ENCODE data around the gene CAMTA2. TPM values are rescaled to one million over a fixed set of nuclear protein-coding genes. Genes with fewer than 3 reads are reported as not detected.

The CAMTA2 gene
- polyA plus RNA-seq, 1 donor (not counting 4 experiments of a cell fraction or from before 2014, with no cell fraction given): 8.5 TPM

- Histone ChIP-seq H3K4me3 (ENCODE audit: control insufficient read depth in 2 of 3, extremely low read depth in 1 of 3, insufficient read depth in 2 of 3, low read depth in 1 of 3, low read length in 3 of 3) (peak overlapping the region; percentile 91 to 93 (median 91)), H3K27me3 (ENCODE audit: control insufficient read depth, extremely low read depth, insufficient read depth, low read length) (no peaks in the 10 kb centered on the region), H2AFZ (ENCODE audit: control insufficient read depth, low read length) (no peak overlapping the region), H3K27ac (ENCODE audit: control insufficient read depth, insufficient read depth, low read length) (peak overlapping the region; percentile 98), H3K9ac (ENCODE audit: control insufficient read depth, extremely low read depth, insufficient read depth, low read length) (peak overlapping the region; percentile 97), H3K36me3 (ENCODE audit: control insufficient read depth in 2 of 2, extremely low read depth in 1 of 2, insufficient read depth in 2 of 2, low read length in 2 of 2) (peaks cover 20 to 23% of the 10 kb centered on the region in 2 experiments), H3K9me1 (ENCODE audit: control insufficient read depth, extremely low read depth, insufficient read depth, low read length) (no peaks in the 10 kb centered on the region), H3K9me3 (ENCODE audit: control insufficient read depth, low read depth, low read length) (no peaks in the 10 kb centered on the region), H3K79me2 (ENCODE audit: control insufficient read depth, insufficient read depth, low read length) (peaks cover 47% of the 10 kb centered on the region), H3K4me2 (ENCODE audit: control insufficient read depth, extremely low read depth, insufficient read depth, low read depth, low read length) (peak overlapping the region; percentile 79), H4K20me1 (ENCODE audit: control insufficient read depth, extremely low read depth, insufficient read depth, low read length) (no peaks in the 10 kb centered on the region), H3K4me1 (ENCODE audit: control insufficient read depth, extremely low read depth, insufficient read depth, low read length) (peaks cover 28% of the 10 kb centered on the region)
- DNase-seq (ENCODE audit: low read depth, low spot score): no peak
- no peak for FAIRE-seq
- dilution Hi-C loops (cut with MboI; ENCODE audit: extremely low pct_ligation_motif_present, low sequenced_read_pairs): no loop called here
- no peak for TF ChIP-seq EZH2 (IDR thresholded peaks at IDR 0.05; ENCODE audit: low read length)
- TF ChIP-seq CTCF (optimal IDR thresholded peaks at IDR 0.05 in 1 of 3, IDR thresholded peaks at IDR 0.05 in 1 of 3, conservative IDR thresholded peaks at IDR 0.05 in 1 of 3; ENCODE audit: extremely low read depth in 1 of 3, insufficient read depth in 2 of 3, low read length in 3 of 3): no peak
Measured at GRCh38 chr17:4938688-4939545, 48.6 kb downstream of the CAMTA2 start.

- Histone ChIP-seq H3K9me1 (ENCODE audit: control insufficient read depth, extremely low read depth, insufficient read depth, low read length) (no peaks in the 10 kb centered on the region), H3K27me3 (ENCODE audit: control insufficient read depth, extremely low read depth, insufficient read depth, low read length) (no peaks in the 10 kb centered on the region), H3K4me3 (ENCODE audit: control insufficient read depth in 2 of 3, extremely low read depth in 1 of 3, insufficient read depth in 2 of 3, low read depth in 1 of 3, low read length in 3 of 3) (no peak overlapping the region), H3K9me3 (ENCODE audit: control insufficient read depth, low read depth, low read length) (no peaks in the 10 kb centered on the region), H3K79me2 (ENCODE audit: control insufficient read depth, insufficient read depth, low read length) (peaks cover 45% of the 10 kb centered on the region), H3K4me1 (ENCODE audit: control insufficient read depth, extremely low read depth, insufficient read depth, low read length) (peaks cover 23% of the 10 kb centered on the region), H3K27ac (ENCODE audit: control insufficient read depth, insufficient read depth, low read length) (no peak overlapping the region), H3K4me2 (ENCODE audit: control insufficient read depth, extremely low read depth, insufficient read depth, low read depth, low read length) (no peak overlapping the region), H4K20me1 (ENCODE audit: control insufficient read depth, extremely low read depth, insufficient read depth, low read length) (no peaks in the 10 kb centered on the region), H3K36me3 (ENCODE audit: control insufficient read depth in 2 of 2, extremely low read depth in 1 of 2, insufficient read depth in 2 of 2, low read length in 2 of 2) (peaks cover 17 to 22% of the 10 kb centered on the region in 2 experiments), H3K9ac (ENCODE audit: control insufficient read depth, extremely low read depth, insufficient read depth, low read length) (no peak overlapping the region), H2AFZ (ENCODE audit: control insufficient read depth, low read length) (no peak overlapping the region)
- FAIRE-seq: no peak
- DNase-seq (ENCODE audit: low read depth, low spot score): no peak
- dilution Hi-C loops (cut with MboI; ENCODE audit: extremely low pct_ligation_motif_present, low sequenced_read_pairs): no loop called here
- no peak for TF ChIP-seq CTCF (optimal IDR thresholded peaks at IDR 0.05 in 1 of 3, IDR thresholded peaks at IDR 0.05 in 1 of 3, conservative IDR thresholded peaks at IDR 0.05 in 1 of 3; ENCODE audit: extremely low read depth in 1 of 3, insufficient read depth in 2 of 3, low read length in 3 of 3)
- no peak for TF ChIP-seq EZH2 (IDR thresholded peaks at IDR 0.05; ENCODE audit: low read length)
Measured at GRCh38 chr17:4938069-4938491, 49.4 kb downstream of the CAMTA2 start.
